K562 (cell line): ENCODE results near the gene ATP5MC3. TPM values are rescaled to one million over a fixed set of nuclear protein-coding genes. Genes with fewer than 3 reads are reported as not detected.

Experiments used
- ATF7 ChIP-seq: fragments of 450-650 bp; IDR thresholded peaks from 2 replicates; pipeline ENCODE4 v1.7.1; 2014; ENCODE audit warnings: mild to moderate bottlenecking, moderate library complexity
- GATAD2B ChIP-seq: fragments of 450-650 bp; IDR thresholded peaks from 2 replicates; pipeline ENCODE4 v1.6.1; 2017; ENCODE audit warnings: mild to moderate bottlenecking, borderline replicate concordance
- ILK ChIP-seq: fragments of 450-650 bp; IDR thresholded peaks from 2 replicates; pipeline ENCODE4 v1.6.1; 2016; ENCODE audit warnings: missing genetic modification characterization, low read depth, mild to moderate bottlenecking, missing compliant biosample characterization, moderate library complexity, borderline replicate concordance
- KDM1A ChIP-seq, 2 experiments: fragments of 450-650 bp; IDR thresholded peaks; 2 replicates each; pipeline ENCODE4 v1.6.1; 2016; ENCODE audit warnings: mild to moderate bottlenecking in 2 of 2
- KLF6 ChIP-seq: fragments of 250-450 bp; sonication (Bioruptor Pico); IDR thresholded peaks from 2 replicates; pipeline ENCODE4 v1.4.0; 2020; ENCODE audit warnings: mild to moderate bottlenecking, moderate library complexity, borderline replicate concordance
- MAFG ChIP-seq: fragments of 450-650 bp; conservative IDR thresholded peaks from 2 replicates; pipeline ENCODE4 v1.6.1; 2016; ENCODE audit warnings: missing genetic modification characterization, missing compliant biosample characterization
- MECOM ChIP-seq: fragments of 250-450 bp; sonication (Bioruptor Pico); IDR thresholded peaks from 2 replicates; pipeline ENCODE4 v1.8.0; 2022; ENCODE audit warnings: inconsistent platforms
- MIER1 ChIP-seq: fragments of 450-650 bp; IDR thresholded peaks from 2 replicates; pipeline ENCODE4 v1.6.1; 2016; ENCODE audit warnings: antibody characterized with exemption, mild to moderate bottlenecking, low read depth
- NR4A1 ChIP-seq, 2 experiments: fragments of 250-450 bp in 1 of 2; fragments of 450-650 bp in 1 of 2; sonication (Bioruptor Pico) in 1 of 2; IDR thresholded peaks; 2 replicates each; pipeline versions ENCODE4 v1.4.0 to v1.6.1; 2016 to 2020; ENCODE audit warnings: mild to moderate bottlenecking in 2 of 2, missing compliant biosample characterization in 1 of 2, missing genetic modification characterization in 1 of 2, moderate library complexity in 1 of 2
- PYGO2 ChIP-seq: fragments of 450-650 bp; IDR thresholded peaks from 2 replicates; pipeline ENCODE4 v1.6.1; 2016; ENCODE audit warnings: mild to moderate bottlenecking, missing genetic modification characterization, moderate library complexity, missing compliant biosample characterization
- SMC3 ChIP-seq: conservative IDR thresholded peaks from 2 replicates; pipeline ENCODE4 v1.6.1; 2011; ENCODE audit warnings: low read depth, low read length, improper control_type of control experiment; ENCODE audit not compliant: insufficient read depth
- polyA plus RNA-seq, 8 experiments: library from polyadenylated mRNA; depleted of rRNA in 4 of 8; stranded (reverse) in 5 of 8; unstranded in 3 of 8; fragments of >200 nt; fragmentation: Nextera tagmentation in 2 of 8; fragmentation: Illumina TruSeq in 1 of 8; extraction: Ambion mirVana in 2 of 8; extraction: Trizol in 1 of 8; gene quantifications; 2 replicates each; pipeline versions ENCODE4 v1.2.1 to v1.2.3, GENCODE V29; 2011 to 2014; ENCODE audit warnings: inconsistent platforms in 1 of 8, missing spikeins in 1 of 8
- total RNA-seq, 7 experiments: library from RNA; depleted of rRNA in 6 of 7; stranded (reverse); fragments of >200 nt in 6 of 7; fragmentation: Illumina TruSeq in 2 of 7; extraction: Trizol in 2 of 7; gene quantifications; 2 replicates each; pipeline versions ENCODE4 v1.2.1 to v1.2.3, GENCODE V29; 2011 to 2021; ENCODE audit warnings: low replicate concordance in 1 of 7
- TF ChIP-seq, protein P1 (sequence below), 2 experiments: IDR thresholded peaks in 1 of 2; conservative IDR thresholded peaks in 1 of 2; 2 replicates each; pipeline ENCODE4 v1.6.1; 2016; ENCODE audit warnings: low read depth in 2 of 2, mild to moderate bottlenecking in 1 of 2, missing compliant biosample characterization in 1 of 2, missing genetic modification characterization in 1 of 2, moderate library complexity in 1 of 2
- TF ChIP-seq, protein P2 (sequence below): IDR thresholded peaks from 2 replicates; pipeline ENCODE4 v1.6.1; 2014; ENCODE audit warnings: antibody characterized with exemption
- TF ChIP-seq, protein P3 (sequence below): IDR thresholded peaks from 3 replicates; pipeline ENCODE4 v1.6.1; 2011; ENCODE audit warnings: borderline replicate concordance, mild to moderate bottlenecking, moderate library complexity; ENCODE audit not compliant: insufficient read length; ENCODE audit errors: extremely low read depth
- TF ChIP-seq, protein P4 (sequence below), 2 experiments: fragments of 450-650 bp; IDR thresholded peaks; 2 replicates each; pipeline ENCODE4 v1.6.1; 2018; ENCODE audit warnings: mild to moderate bottlenecking in 2 of 2, low read depth in 1 of 2; ENCODE audit not compliant: partially characterized antibody in 2 of 2

Gene ATP5MC3
- total and polyA plus RNA-seq, 9 of the 15 experiments (the other 6 are each of a cell fraction or from before 2014, with no cell fraction given) = 423 to 2,565 (median 1,012) TPM

DNA sequence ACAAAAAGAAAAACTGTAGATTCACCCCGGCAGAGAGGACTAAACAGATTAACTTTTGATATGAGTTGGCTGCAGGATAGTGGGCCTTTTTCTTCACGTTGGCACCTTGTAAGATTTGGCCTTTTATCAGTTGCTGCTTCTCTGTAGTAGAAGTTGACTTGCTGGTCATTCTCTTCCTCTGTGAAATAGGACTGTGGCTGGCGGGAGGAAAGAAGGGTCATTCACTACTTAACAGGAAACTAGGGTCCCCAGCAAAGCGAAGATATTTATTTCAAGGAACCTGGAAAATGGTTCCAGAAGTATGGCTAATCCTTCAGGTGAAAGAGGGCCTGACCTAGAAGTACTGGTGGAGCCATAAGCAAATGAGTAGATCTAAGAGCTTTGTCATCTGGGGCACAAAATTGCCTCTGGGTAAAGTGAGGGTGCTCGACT lies 383 bp upstream of the ATP5MC3 start (continued):
- 0 out of 2 replicates have a peak, but pooled peaks have one; percentile 7 for TF ChIP-seq MAFG (tag)
- TF ChIP-seq, protein P1, sequence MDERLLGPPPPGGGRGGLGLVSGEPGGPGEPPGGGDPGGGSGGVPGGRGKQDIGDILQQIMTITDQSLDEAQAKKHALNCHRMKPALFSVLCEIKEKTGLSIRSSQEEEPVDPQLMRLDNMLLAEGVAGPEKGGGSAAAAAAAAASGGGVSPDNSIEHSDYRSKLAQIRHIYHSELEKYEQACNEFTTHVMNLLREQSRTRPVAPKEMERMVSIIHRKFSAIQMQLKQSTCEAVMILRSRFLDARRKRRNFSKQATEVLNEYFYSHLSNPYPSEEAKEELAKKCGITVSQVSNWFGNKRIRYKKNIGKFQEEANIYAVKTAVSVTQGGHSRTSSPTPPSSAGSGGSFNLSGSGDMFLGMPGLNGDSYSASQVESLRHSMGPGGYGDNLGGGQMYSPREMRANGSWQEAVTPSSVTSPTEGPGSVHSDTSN (CRISPR knock-in tag; IDR thresholded peaks at IDR 0.05; ENCODE audit: low read depth) = no peak
- TF ChIP-seq, protein P1 (tag; conservative IDR thresholded peaks at IDR 0.05; ENCODE audit: low read depth) = 0 out of 2 replicates have a peak, but pooled peaks have one; percentile 18
- 0 out of 2 replicates have a peak, but pooled peaks have one; percentile 2 for TF ChIP-seq GATAD2B
- TF ChIP-seq KLF6 = peak; percentile 70; the same call in 1 of the 2 replicates
- peak; percentile 75; the same call in 1 of the 2 replicates for TF ChIP-seq PYGO2 (tag)
- TF ChIP-seq MECOM (CRISPR knock-in tag) = no peak
- TF ChIP-seq KDM1A (IDR thresholded peaks at IDR 0.05) = peak in 1 of 2 experiments; percentile 47; a peak in 1 of 4 replicates
- no peak for TF ChIP-seq ILK (tag)
- peak; percentile 75; the same call in 1 of the 2 replicates for TF ChIP-seq MIER1
- TF ChIP-seq, protein P2, sequence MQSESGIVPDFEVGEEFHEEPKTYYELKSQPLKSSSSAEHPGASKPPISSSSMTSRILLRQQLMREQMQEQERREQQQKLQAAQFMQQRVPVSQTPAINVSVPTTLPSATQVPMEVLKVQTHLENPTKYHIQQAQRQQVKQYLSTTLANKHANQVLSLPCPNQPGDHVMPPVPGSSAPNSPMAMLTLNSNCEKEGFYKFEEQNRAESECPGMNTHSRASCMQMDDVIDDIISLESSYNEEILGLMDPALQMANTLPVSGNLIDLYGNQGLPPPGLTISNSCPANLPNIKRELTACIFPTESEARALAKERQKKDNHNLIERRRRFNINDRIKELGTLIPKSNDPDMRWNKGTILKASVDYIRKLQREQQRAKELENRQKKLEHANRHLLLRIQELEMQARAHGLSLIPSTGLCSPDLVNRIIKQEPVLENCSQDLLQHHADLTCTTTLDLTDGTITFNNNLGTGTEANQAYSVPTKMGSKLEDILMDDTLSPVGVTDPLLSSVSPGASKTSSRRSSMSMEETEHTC = no peak
- no peak for TF ChIP-seq SMC3
- no peak; the same call in 1 of the 2 replicates for TF ChIP-seq ATF7
- no peak for TF ChIP-seq NR4A1 (CRISPR knock-in tag; IDR thresholded peaks at IDR 0.05)
- TF ChIP-seq NR4A1 (tag; IDR thresholded peaks at IDR 0.05) = peak; percentile 22; the same call in 1 of the 2 replicates
- TF ChIP-seq, protein P3, sequence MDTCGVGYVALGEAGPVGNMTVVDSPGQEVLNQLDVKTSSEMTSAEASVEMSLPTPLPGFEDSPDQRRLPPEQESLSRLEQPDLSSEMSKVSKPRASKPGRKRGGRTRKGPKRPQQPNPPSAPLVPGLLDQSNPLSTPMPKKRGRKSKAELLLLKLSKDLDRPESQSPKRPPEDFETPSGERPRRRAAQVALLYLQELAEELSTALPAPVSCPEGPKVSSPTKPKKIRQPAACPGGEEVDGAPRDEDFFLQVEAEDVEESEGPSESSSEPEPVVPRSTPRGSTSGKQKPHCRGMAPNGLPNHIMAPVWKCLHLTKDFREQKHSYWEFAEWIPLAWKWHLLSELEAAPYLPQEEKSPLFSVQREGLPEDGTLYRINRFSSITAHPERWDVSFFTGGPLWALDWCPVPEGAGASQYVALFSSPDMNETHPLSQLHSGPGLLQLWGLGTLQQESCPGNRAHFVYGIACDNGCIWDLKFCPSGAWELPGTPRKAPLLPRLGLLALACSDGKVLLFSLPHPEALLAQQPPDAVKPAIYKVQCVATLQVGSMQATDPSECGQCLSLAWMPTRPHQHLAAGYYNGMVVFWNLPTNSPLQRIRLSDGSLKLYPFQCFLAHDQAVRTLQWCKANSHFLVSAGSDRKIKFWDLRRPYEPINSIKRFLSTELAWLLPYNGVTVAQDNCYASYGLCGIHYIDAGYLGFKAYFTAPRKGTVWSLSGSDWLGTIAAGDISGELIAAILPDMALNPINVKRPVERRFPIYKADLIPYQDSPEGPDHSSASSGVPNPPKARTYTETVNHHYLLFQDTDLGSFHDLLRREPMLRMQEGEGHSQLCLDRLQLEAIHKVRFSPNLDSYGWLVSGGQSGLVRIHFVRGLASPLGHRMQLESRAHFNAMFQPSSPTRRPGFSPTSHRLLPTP = no peak
- TF ChIP-seq, protein P4, sequence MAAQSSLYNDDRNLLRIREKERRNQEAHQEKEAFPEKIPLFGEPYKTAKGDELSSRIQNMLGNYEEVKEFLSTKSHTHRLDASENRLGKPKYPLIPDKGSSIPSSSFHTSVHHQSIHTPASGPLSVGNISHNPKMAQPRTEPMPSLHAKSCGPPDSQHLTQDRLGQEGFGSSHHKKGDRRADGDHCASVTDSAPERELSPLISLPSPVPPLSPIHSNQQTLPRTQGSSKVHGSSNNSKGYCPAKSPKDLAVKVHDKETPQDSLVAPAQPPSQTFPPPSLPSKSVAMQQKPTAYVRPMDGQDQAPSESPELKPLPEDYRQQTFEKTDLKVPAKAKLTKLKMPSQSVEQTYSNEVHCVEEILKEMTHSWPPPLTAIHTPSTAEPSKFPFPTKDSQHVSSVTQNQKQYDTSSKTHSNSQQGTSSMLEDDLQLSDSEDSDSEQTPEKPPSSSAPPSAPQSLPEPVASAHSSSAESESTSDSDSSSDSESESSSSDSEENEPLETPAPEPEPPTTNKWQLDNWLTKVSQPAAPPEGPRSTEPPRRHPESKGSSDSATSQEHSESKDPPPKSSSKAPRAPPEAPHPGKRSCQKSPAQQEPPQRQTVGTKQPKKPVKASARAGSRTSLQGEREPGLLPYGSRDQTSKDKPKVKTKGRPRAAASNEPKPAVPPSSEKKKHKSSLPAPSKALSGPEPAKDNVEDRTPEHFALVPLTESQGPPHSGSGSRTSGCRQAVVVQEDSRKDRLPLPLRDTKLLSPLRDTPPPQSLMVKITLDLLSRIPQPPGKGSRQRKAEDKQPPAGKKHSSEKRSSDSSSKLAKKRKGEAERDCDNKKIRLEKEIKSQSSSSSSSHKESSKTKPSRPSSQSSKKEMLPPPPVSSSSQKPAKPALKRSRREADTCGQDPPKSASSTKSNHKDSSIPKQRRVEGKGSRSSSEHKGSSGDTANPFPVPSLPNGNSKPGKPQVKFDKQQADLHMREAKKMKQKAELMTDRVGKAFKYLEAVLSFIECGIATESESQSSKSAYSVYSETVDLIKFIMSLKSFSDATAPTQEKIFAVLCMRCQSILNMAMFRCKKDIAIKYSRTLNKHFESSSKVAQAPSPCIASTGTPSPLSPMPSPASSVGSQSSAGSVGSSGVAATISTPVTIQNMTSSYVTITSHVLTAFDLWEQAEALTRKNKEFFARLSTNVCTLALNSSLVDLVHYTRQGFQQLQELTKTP (IDR thresholded peaks at IDR 0.05; ENCODE audit: low read depth in 1 of 2, partially characterized antibody in 2 of 2) = peak in 1 of 2 experiments; percentile 72
